ENCODE data around the gene ZNF605. TPM values are rescaled to one million over a fixed set of nuclear protein-coding genes. Genes with fewer than 3 reads are reported as not detected.

Gene ZNF605
- total and polyA plus RNA-seq, 2 of the 8 experiments (the other 6 are each of a cell fraction or from before 2014, with no cell fraction given): 3.6 to 20.3 TPM

DNA sequence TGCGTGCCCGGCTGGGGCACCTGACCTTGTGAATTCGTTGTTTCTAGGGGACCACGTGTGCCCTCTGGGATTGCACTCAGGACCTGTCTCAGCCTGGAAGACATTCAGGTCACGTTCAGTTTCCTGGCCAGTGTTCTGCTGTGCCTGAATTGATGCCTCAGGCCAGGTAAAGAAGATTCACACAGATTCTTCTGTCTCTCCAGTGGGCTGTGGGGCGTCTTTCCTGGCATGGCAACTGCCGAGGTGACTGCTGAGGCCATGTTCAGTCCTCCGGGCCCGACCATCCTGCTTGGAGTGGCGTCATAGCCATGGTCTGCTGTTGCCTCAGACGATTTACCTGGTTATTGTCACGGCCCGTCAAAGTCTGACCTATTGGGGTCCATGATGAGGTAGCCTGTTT lies 13.5 kb downstream of the ZNF605 start (continued):
- TF ChIP-seq SIN3A (conservative IDR thresholded peaks at IDR 0.05 in 1 of 2, IDR thresholded peaks at IDR 0.05 in 1 of 2; ENCODE audit: low read depth in 1 of 2, low read length in 2 of 2): no peak
- TF ChIP-seq KDM4A (IDR thresholded peaks at IDR 0.05; ENCODE audit: low read depth, low read length, severe bottlenecking): no peak
- TF ChIP-seq BACH1 (IDR thresholded peaks at IDR 0.05; ENCODE audit: low read length): no peak
- TF ChIP-seq SIRT6 (IDR thresholded peaks at IDR 0.05; ENCODE audit: low read length): no peak
- TF ChIP-seq MAFK (IDR thresholded peaks at IDR 0.05; ENCODE audit: low read depth, low read length): no peak
- no peak for TF ChIP-seq RBBP5 (IDR thresholded peaks at IDR 0.05; ENCODE audit: borderline replicate concordance, low read depth, low read length)
